CD4-positive, alpha-beta T cell treated with Interferon gamma for 1 hour (primary cell): ENCODE results near the gene SYCP2L.

Experiments
- DNase-seq: peaks from one replicate; pipeline ENCODE4 v3.0.0-alpha.2; 2020

Gene SYCP2L

DNA sequence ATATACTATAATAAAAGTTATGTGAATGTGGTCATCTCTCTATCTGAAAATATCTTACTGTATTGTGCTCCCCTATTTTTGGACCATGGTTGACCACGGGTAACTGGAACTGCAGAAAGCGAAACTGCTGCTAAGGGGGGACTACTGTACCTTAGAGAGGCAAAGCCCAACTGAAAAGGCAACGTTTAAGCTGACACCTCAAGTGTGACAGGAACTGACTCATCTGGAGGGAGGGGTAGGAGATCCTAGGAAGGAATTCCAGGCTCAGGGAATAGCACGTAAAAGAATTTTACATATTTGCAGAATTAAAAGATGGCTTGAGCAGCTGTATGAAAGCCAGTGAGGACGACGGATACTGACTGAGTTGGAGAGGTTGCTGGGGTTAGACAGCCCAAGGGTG lies 122.5 kb downstream of the SYCP2L start:
- DNase-seq = no peak

DNA sequence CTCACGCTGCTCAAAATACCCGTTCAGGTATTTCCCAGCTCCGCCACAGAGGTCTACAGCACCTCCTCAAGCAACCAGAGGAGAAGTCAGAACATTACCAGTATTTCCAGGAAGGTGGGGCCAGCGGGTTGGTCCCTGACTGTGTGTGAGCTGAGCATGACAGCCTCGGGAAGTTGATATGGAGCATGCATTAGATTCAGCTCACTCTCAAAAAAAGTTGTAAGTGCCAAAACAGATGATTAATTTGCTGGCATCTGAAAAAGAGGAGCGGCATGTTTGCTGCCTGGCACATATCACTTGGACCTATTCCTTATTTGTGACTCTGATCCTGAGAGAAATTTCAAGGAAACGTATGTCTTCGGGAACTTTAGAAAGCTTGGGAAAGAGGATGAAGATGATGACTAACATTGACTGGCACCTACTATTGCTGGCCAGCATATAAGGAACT lies 125.0 kb downstream of the SYCP2L start:
- no peak for DNase-seq

DNA sequence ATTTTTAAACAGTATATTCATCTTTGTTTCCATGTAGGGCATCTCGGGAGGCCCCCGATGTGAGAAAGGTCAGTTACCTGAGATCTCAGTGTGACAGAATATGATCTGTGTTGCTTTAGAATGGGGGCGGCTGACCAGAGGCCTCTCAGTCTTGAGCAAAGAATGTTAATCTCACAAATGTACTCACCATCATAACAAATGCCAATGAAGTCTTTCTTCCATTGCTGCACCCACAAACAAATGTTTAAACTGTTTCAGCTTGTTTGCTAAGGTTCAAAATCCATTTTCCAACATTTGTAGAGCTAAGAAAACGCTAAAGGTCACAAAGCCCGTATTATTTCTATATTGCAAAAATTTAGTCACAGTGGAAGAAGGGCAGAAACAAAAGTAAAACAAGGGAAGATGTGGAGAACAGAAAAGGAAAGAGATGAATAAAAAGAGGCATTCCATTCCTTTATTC lies 125.5 kb downstream of the SYCP2L start:
- DNase-seq = no peak

DNA sequence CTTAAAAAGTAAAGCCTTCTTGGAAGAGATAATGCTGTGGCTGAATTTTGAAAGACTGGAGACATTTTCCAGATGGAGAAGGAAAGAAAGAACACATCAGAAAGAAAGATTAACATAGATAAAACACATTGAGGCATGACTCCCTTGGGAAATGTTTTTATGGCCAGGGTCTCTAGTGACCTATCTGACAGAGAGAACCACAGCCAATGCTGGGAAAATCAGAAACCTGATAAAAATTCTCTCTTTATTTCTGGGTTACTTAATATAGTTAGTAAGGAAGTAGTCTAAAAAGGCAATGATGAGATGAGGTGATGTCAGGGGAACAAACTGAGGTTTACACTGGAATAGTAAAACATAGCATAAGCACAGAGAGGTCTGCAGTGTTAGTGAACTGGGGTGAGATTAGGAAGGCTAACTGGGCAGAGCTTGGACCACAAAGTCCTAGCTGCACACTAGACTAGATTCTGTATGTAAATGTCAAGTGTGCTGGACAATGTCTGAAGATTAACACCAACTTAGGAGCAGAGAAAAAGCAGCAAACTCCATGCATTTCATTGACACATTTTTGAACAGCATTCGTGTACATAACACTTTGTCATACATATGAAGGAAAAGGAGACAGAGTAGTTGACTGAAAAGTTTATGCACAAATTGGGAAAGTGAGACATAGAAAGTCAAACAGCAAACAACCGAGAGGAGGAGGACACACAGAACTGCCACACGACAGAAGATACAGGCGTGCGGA lies 126.3 kb downstream of the SYCP2L start:
- no peak for DNase-seq

DNA sequence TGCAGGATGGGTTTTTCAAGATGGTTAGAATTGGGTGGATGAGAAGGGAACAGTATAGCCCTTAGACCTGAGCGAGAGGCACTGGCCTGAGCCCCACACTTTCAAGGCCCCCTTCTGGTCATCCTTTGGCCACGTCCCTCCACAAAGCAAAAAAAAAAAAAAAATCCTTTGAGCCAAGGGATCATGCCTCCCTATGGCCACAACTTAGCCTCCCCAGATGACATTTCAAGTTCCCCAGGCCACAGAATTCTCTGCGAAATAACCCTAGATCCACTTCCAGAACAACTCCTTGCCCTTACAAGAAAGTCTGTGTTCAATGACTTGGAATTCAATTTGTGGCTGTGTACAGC lies 126.8 kb downstream of the SYCP2L start:
- no peak for DNase-seq

DNA sequence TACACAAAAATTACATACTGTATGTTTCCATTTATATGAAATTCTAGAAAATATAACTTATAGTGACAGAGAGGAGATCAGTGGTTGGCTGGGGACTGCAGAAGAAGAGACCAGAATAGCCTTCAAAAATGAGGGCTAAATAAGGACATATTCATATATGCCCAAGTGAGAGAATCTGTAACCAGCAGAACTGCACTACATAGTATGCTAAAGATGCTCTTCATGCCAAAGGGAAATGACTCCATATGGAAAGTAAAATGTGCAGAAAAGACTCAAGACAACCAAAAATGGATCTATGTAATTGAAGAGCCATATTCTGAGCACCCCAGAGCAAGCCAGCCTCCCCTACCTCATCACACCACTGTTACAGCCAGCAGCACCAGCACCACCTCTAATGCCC lies 128.2 kb downstream of the SYCP2L start:
- no peak for DNase-seq

GRCh38 chr6:11016452-11016851 lies 129.6 kb downstream of the SYCP2L start:
- no peak for DNase-seq

DNA sequence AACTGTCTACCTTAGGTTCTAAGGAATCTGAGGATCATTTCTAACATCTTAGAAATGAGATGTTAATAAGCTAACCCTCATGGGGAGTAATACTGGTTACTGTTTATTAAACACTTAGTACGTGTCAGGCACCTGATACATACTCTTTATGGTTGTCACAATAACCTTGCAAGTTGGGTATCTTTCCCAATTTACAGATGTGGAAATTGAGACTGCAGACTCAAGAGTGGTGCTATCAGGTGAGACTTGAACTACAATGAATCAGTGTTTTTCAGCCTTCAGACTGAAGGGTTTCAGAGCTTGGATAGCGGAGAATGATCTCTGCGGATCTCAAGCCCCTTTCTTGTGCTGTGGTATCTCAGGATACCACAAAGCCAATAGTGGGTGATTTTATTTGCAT lies 130.2 kb downstream of the SYCP2L start:
- DNase-seq = no peak

- DNase-seq = no peak
These were observed 131.4 kb downstream of the SYCP2L start for GRCh38 chr6:11018225-11018624.

DNA sequence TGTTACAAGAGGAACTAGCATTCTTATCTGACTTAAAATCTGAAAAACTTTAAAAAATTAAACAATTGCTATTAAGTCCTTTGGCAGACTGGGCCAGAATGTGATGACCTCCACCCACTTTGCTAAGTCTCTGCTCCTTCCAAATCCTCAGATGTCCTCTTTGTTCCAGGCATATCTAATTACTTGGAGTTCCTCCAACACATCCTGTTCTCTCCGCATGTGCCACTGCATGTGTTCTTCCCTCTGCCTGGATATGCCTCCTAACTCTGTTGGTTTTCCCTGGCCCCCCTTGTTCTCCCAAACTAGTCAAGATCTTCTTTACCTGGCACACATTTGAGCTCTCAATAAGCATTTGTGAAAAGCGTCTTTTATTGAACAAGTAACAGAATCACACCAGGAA lies 134.2 kb downstream of the SYCP2L start:
- DNase-seq = no peak

DNA sequence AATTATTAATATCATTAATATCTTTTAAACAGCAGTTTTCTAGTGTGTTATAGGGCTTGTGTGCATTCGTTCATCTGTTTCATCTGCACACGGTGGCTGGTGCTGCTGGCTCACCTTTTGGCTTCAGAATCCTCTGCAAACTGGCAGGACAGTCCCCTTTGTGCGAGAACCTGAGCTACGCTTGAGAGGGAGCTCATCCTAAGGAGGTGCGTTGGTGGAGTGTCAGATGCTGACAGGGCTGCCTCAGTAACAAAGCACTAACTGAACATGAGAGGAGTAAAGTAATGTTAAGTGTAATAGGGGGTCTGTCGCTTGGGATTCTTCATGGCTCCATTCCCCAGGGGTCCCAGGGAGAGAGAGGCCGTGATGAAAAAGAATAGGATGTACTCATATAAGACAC lies 134.9 kb downstream of the SYCP2L start:
- DNase-seq = no peak

DNA sequence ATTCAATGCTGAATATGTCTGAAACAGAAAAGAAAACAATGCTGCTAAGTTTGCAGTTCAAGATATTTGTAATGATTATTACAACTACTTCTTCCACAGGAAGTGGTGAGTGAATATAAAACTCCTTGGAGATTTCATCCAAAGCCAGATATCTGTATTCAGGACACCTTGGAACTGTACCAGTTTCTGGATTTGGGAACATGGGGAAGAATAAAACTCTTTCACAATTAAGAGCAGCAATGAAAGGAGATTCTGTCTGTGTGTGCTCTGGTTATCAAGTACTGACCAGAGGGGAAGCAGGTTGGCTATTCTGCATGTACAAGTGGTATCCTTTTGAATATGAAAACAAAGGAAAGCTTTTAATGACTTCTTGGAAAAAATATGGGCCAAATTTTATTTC lies 136.2 kb downstream of the SYCP2L start:
- no peak for DNase-seq
